Omental fat pad (tissue), 4 donors: ENCODE measurements around the gene MEIOB. TPM values are rescaled to one million over a fixed set of nuclear protein-coding genes. Genes with fewer than 3 reads are reported as not detected.

Source experiments
- ATAC-seq: fragments of 150-250 bp; one replicate; pipeline ENCODE4 v1.9.1; 2016; ENCODE audit warnings: mild to moderate bottlenecking, moderate library complexity; ENCODE audit not compliant: low FRiP score
- DNase-seq: peaks from one replicate; pipeline ENCODE4 v3.0.0-alpha.2; 2019; ENCODE audit warnings: low spot score
- total RNA-seq, 4 donors: library from RNA; depleted of rRNA; stranded (reverse); fragments of >200 nt; gene quantifications; one replicate each; pipeline ENCODE4 v1.1.0, GENCODE V29; 2016
- TF ChIP-seq, protein P1 (sequence below), 3 donors: fragments of 450-650 bp; IDR thresholded peaks; one replicate each; pipeline ENCODE4 v1.5.1; 2016 to 2017; ENCODE audit warnings: antibody characterized with exemption in 3 of 3, mild to moderate bottlenecking in 3 of 3, moderate library complexity in 2 of 3

Gene MEIOB
- total RNA-seq, 4 donors from 2014 or later: 1.7 TPM; not detected in 3

DNA sequence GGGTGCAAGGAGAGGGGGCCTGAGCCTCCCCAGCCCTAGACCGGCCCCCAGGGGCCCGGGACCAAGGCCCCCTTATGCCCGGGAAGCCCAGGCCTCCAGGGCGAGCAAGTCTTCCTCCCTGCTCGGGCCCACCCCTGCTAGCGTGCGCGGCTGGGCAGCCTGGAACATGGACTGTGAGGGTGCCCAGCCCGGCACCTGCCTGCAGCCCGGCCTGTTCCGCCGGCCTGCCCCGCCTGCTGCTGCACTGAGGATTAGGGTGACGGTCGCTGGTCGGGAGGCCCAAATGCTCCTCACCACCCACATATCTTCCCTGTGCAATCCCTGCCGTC, 40.2 kb upstream of the MEIOB start:
- TF ChIP-seq, protein P1, sequence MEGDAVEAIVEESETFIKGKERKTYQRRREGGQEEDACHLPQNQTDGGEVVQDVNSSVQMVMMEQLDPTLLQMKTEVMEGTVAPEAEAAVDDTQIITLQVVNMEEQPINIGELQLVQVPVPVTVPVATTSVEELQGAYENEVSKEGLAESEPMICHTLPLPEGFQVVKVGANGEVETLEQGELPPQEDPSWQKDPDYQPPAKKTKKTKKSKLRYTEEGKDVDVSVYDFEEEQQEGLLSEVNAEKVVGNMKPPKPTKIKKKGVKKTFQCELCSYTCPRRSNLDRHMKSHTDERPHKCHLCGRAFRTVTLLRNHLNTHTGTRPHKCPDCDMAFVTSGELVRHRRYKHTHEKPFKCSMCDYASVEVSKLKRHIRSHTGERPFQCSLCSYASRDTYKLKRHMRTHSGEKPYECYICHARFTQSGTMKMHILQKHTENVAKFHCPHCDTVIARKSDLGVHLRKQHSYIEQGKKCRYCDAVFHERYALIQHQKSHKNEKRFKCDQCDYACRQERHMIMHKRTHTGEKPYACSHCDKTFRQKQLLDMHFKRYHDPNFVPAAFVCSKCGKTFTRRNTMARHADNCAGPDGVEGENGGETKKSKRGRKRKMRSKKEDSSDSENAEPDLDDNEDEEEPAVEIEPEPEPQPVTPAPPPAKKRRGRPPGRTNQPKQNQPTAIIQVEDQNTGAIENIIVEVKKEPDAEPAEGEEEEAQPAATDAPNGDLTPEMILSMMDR (IDR thresholded peaks at IDR 0.05): no peak
- no peak for DNase-seq
- no peak for ATAC-seq

DNA sequence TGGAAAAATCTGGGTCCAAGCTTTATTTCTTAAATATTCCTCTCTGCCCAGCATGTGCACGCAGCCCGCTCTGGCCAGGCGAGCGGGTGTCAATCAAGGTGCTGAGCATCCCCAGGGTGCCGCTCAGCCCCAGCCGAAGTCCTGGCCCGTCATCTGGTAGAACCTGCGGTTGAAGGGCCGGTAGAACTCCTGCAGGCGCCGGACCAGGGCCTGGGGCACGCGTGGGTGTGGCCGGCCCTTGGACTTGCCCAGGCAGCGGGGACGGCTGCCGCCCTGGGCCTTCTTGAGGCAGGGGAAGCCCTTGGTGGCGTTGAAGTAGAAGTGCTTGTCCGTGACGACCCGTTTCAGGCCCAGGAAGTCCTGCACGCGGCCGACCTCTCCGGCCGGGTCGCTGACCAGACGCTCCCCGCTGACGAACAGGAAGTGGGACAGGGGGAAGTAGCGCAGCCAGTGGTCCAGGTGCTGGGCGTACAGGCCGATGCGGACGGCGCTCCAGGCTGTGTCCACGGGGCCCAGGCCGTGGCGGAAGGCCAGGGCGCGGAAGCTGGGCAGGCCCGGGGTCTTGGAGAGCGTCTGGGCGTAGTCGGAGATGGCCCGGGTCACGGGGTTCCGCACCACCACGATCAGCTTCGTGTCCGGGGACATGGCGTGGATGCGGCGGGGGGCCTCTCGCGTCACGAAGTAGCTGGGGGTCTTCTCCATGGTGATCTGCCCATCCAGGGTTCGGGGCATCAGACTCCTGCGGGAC, 39.7 kb upstream of the MEIOB start:
- ATAC-seq (no peak), DNase-seq (no peak)
- TF ChIP-seq, protein P1 (IDR thresholded peaks at IDR 0.05): no peak

DNA sequence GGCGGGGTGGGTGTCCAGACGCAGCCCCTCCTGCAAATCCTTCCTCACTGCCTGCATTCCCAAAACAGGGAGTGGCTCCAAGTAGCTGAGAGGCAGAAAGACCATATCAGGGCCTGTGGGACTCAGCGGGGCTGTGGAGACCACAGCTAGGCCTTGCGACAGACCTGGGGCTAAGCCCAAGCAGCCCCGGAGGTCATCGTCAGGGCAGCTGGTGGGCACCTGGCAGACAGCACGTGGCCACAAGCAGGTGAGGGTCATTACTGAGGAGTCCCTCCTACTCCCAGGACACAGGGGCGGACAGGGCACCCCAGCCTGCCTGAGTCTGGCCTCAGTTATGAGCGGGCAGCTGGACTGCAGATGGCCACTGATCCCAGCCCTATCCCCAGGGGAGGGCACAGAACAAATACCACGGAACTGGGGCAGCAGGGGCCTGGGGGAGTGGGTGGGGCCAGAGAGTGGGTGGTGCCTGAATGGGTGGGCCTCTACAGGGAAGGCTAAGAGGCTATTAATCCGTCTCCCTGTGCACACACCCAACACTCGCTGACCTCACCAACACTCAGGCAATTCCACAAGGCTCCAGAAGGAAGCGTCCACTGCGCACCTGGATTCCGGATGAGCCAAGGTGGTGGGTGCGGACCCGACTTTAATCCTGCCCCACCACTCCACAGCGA, 37.7 kb upstream of the MEIOB start:
- TF ChIP-seq, protein P1 (IDR thresholded peaks at IDR 0.05): no peak
- DNase-seq (no peak), ATAC-seq (no peak)

DNA sequence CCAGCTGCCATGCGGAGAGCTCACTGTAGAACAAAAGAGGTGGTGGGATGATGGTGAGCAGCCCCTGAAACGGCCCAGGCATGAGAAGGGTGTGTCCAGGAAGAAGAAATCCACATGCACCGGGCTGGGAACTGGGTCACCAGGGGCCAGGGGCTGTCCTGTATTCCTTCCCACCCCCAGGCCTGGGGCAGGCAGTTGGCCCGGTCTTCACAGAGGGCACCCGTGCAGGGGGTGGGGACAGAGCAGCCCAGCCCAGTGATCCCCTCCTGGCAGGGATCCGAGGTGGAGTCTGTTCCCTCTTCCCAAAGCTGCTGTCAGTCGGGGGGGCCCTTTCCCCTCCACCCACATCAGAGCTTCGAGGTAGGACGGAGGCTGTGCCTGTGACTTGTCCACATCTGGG, 37.0 kb upstream of the MEIOB start:
- no peak for ATAC-seq
- TF ChIP-seq, protein P1 (IDR thresholded peaks at IDR 0.05): no peak
- DNase-seq: no peak

DNA sequence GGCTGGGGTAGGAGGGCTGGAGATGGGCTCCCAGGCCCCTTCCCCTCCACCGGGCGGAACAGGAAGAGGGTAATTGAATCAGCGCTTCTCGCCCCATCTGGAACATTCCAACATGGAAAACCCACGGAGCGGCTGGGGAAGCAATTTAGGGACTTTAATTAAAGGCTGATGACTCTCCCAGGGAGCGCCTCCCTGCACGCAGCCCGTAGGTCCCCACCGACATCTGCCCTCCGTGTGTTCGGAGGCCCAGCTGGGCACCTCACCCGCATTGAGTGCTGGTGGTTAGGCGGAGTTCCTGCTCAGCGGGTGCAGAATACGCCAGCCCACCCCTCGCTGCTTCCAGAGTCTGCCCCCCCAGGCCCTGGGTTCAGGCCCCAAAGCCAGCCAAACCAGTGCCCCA, 36.2 kb upstream of the MEIOB start:
- TF ChIP-seq, protein P1 (IDR thresholded peaks at IDR 0.05): no peak
- no peak for DNase-seq
- no peak for ATAC-seq

DNA sequence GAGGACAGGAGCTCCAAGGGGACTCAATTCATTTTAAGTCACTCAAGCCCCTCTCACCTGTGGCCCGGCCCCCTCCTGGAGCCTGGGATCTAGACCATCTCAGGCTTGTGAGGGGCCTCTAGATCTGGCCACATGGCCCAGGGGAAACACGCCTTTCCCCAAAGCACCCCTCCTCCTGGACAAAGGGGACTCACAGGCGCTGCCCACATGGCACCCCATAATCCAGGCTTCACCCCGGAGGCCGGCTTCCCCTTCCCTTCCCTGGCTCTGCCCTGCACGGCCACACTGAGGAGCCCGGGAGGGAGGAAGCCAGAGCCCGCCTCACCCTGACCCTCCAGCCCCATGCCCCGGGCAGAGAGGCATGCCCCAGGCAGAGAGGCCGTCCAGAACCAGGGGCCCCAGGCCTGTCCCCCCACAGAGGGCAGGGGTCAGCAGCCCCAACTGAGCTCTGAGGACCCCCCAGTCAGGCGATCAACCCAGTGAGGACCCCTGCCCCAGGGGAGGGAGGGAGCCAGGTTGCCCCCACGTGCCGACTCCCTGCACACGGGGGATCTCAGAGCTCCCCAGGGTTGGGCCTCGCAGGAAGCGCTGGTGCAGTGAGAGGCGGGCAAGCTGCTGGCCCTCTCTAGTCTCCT, 35.4 kb upstream of the MEIOB start:
- no peak for DNase-seq
- TF ChIP-seq, protein P1 (IDR thresholded peaks at IDR 0.05): no peak
- ATAC-seq: no peak

DNA sequence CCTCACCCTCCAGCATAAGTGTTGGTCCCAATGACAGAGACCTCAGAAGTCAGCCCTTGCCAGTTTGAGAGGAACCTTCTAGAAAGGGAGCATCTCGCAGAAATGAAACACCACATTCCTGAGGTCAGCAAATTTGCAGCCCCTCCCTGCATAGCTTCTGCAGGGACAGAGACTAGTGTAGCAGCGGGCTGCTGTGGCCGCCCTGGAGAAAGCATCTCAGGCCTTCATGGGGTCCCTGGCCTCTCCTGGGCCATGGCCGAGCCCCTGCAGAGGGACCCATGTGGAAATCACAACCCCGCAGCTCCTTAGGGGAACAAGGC, 34.8 kb upstream of the MEIOB start:
- TF ChIP-seq, protein P1 (IDR thresholded peaks at IDR 0.05): no peak
- DNase-seq (no peak), ATAC-seq (no peak)
